Gastroesophageal sphincter (tissue), 4 donors: ENCODE measurements around the gene MRGPRE. TPM values are rescaled to one million over a fixed set of nuclear protein-coding genes. Genes with fewer than 3 reads are reported as not detected.

Source experiments
- ATAC-seq: fragments of 150-250 bp; one replicate; pipeline ENCODE4 v1.9.1; 2016; ENCODE audit warnings: mild to moderate bottlenecking, moderate library complexity
- H3K27ac ChIP-seq, 4 donors: fragments of 200-600 bp; sonication (generic) in 3 of 4; 1 replicate in 3 of 4; 2 replicates in 1 of 4; pipeline ENCODE4 v1.5.1; 2016 to 2019
- H3K27me3 ChIP-seq: fragments of 200-600 bp; sonication (generic); one replicate; pipeline ENCODE4 v1.5.1; 2019
- H3K36me3 ChIP-seq, 2 donors: fragments of 200-600 bp; sonication (generic); one replicate each; pipeline ENCODE4 v1.5.1; 2019; ENCODE audit warnings: control low read depth in 1 of 2
- H3K4me1 ChIP-seq, 3 donors: fragments of 200-600 bp; sonication (generic); 1 replicate in 2 of 3; 2 replicates in 1 of 3; pipeline ENCODE4 v1.5.1; 2016 to 2019; ENCODE audit warnings: control low read depth in 2 of 3
- H3K4me3 ChIP-seq, 2 donors: fragments of 200-600 bp; sonication (generic); one replicate each; pipeline ENCODE4 v1.5.1; 2019; ENCODE audit warnings: mild to moderate bottlenecking in 1 of 2, moderate library complexity in 1 of 2
- H3K9me3 ChIP-seq, 3 donors: fragments of 200-600 bp; sonication (generic); one replicate each; pipeline ENCODE4 v1.5.1; 2017 to 2019; ENCODE audit warnings: control low read depth in 2 of 3
- CTCF ChIP-seq, 4 experiments: fragments of 200-600 bp in 2 of 4; fragments of 450-650 bp in 2 of 4; sonication (generic) in 1 of 4; IDR thresholded peaks; one replicate each; pipeline ENCODE4 v1.5.1; 2017 to 2019; ENCODE audit warnings: antibody characterized with exemption in 4 of 4, mild to moderate bottlenecking in 2 of 4, moderate library complexity in 2 of 4
- EP300 ChIP-seq: sonication (generic); formaldehyde crosslinking; IDR thresholded peaks from one replicate; pipeline ENCODE4 v1.6.1; 2017; ENCODE audit warnings: antibody characterized with exemption, mild to moderate bottlenecking
- POLR2A ChIP-seq, 2 donors: fragments of 450-650 bp; IDR thresholded peaks; one replicate each; pipeline ENCODE4 v1.6.1; 2017; ENCODE audit warnings: antibody characterized with exemption in 2 of 2, mild to moderate bottlenecking in 2 of 2, moderate library complexity in 1 of 2
- POLR2AphosphoS5 ChIP-seq: sonication (generic); formaldehyde crosslinking; IDR thresholded peaks from one replicate; pipeline ENCODE4 v1.6.1; 2017; ENCODE audit warnings: antibody characterized with exemption
- WGBS, 2 donors: methylation state at CpG; one replicate each; pipeline ENCODE4 v1.1.5; 2018; ENCODE audit warnings: low coverage in 1 of 2; 5-methylcytosine and 5-hydroxymethylcytosine counted together
- total RNA-seq, 4 donors: library from RNA; depleted of rRNA; stranded (reverse); fragments of >200 nt; gene quantifications; one replicate each; pipeline ENCODE4 v1.1.0, GENCODE V29; 2016

Gene MRGPRE
- total RNA-seq, 4 donors from 2014 or later, result not detected

- 64 to 83% methylated on average over 2 of the region's 2 CpGs for WGBS, 2 donors
- no peak overlapping the region for H3K4me3 ChIP-seq
- H3K27me3 ChIP-seq, result no peaks in the 10 kb centered on the region
- no peaks in the 10 kb centered on the region for H3K4me1 ChIP-seq
- no peak for TF ChIP-seq CTCF (IDR thresholded peaks at IDR 0.05)
- TF ChIP-seq POLR2AphosphoS5, result no peak
- TF ChIP-seq EP300, result no peak
- TF ChIP-seq POLR2A (IDR thresholded peaks at IDR 0.05), result no peak
- peaks cover 0 to 9% (median 1%) of the 10 kb centered on the region in 3 donors for H3K9me3 ChIP-seq
- H3K36me3 ChIP-seq, result no peaks in the 10 kb centered on the region
- no peak for ATAC-seq
- no peak overlapping the region for H3K27ac ChIP-seq
Observed at GRCh38 chr11:3177931-3178330, 54.3 kb downstream of the MRGPRE start.

Other genes starting within 250 kb of the MRGPRE start
- 100 to 1,000 TPM; 107 to 175 (median 137) TPM for gene NAP1L4, start 240.1 kb downstream of the MRGPRE start, total RNA-seq
- gene CARS1, start 175.0 kb downstream of the MRGPRE start, total RNA-seq, result 10 to 100 TPM; 29.1 to 41.5 (median 31.2) TPM
- gene OSBPL5, start 67.1 kb downstream of the MRGPRE start, total RNA-seq, result 10 to 100 TPM; 39.9 to 94.0 (median 66.4) TPM
- gene MRGPRG, start 13.6 kb downstream of the MRGPRE start, total RNA-seq, result not detected
- 10 to 100 TPM in 2 of 4 donors, 1 to 10 TPM in 2; 7.9 to 19.9 (median 12.6) TPM for gene ZNF195, start 146.7 kb upstream of the MRGPRE start, total RNA-seq